H54 (cell line): ENCODE data around the gene HDHD2.
"Not testable (repeated sequence)": the region's sequence is repeated elsewhere in the genome, so short reads cannot be mapped to it uniquely, and the experiment has no call there.

Experiments
- DNase-seq: peaks from one replicate; pipeline ENCODE4 v3.0.0; 2011; ENCODE audit warnings: low spot score, mixed read lengths; ENCODE audit not compliant: insufficient read length
- FAIRE-seq: peaks from 3 replicates; lab custom pipeline; 2011; peaks lifted over from hg19 to GRCh38; lab: Jason Lieb, UNC
- POLR2A ChIP-seq: IDR thresholded peaks from 2 replicates; pipeline ENCODE4 v1.6.1; 2011; ENCODE audit warnings: low read depth, mild to moderate bottlenecking, low read length

HDHD2 gene, protein sequence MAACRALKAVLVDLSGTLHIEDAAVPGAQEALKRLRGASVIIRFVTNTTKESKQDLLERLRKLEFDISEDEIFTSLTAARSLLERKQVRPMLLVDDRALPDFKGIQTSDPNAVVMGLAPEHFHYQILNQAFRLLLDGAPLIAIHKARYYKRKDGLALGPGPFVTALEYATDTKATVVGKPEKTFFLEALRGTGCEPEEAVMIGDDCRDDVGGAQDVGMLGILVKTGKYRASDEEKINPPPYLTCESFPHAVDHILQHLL

DNA sequence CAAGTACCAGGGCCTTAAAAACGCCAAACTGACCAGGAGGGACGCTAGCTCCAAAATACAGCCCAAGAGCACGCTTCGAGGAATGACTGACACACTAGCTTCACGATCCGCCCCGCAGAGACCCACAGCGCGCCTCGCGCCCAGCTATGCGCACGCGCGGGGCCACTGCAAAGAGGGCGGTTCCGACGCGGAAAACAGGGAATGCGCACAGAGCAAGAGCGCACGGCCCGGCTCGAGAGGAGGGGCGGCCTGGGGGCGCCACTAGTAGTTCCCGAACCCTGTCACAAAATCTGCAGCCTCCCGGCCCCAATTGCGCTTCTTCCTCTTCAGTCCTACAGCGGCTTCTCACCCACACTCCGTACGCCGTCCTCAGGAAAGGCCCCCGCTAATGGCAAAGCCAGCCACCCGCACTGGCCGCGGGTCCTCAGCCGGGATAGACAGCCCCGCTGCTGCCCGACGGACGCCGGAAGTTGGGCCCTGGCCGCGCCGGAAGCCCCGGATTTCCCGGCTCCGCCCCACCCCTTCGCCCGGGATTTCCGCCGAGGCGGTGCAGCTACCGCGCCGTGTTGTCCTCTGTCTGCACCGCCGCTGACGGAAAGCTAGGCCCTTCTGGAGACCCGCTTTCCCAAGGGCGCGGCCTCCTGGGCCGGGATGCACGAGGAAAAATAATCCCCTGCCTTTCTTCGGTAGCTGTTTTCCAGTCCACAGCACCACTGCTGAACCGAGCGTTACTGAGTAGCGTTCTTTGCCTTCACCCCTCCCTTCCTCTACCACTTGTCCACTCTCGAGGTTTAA is at the start of gene HDHD2:
TSS of gene HDHD2 (minus strand) at position 472 of the 795 bp plus-strand sequence. CDS start 14,061 bp downstream, outside the sequence.
- no peak for FAIRE-seq
- DNase-seq, result peak; percentile 53
- peak; percentile 81 for TF ChIP-seq POLR2A

DNA sequence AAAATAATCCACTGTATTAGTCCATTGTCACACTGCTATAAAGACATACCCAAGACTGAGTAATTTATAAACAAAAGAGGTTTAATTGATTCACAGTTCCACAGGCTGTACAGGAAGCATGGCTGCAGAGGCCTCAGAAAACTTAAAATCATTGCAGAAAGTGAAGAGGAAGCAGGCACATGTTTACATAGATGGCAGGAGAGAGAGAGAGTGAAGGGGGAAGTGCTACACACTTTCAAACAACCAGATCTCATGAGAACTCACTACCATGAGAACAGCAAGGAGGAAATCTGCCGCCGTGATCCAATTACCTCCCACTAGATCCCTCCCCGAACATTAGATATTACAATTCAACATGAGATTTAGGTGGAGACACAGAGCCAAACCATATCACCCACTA is 45.7 kb upstream of the HDHD2 start:
- FAIRE-seq, DNase-seq: not testable (repeated sequence)

DNA sequence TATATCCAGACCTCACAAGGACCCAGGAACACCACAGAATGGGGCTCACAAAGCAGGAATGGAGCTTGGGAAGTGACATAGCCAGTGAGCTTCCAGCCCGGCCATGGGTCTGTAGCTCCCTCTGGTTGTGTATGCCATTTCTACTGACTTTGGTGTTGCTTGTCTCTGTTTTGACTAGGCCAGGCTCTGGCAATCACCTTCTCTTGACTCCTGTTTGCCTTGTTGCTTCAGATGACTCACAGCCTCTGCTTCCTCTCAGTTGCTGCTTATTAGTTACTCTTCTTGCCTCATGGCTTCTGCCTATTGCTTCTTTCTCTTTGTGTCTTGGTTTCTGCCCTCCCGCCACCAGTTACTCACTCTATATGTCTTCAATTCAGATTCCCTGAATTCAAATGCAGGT is 41.7 kb upstream of the HDHD2 start:
- DNase-seq, result no peak
- TF ChIP-seq POLR2A, result no peak
- FAIRE-seq, result no peak

DNA sequence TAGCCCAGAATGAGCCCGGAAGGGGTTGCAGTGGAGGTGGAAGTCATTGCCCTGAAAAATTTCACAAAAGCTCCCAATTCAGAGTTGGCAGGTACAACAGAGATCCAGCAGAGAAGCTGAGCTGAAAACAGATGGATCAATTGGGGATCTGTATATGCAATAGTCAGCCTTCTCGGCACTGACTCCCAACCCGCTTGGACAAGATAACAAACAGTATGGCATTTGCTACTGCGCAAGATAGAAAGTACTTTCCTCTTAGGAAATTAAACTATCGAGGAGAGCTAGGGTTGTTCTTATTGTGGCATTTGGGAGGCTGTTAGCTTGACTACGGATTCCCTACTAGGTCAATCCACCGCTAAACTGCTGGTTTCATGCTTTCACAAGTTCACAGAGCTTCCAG is 37.4 kb upstream of the HDHD2 start:
- FAIRE-seq, result no peak
- no peak for DNase-seq
- TF ChIP-seq POLR2A, result no peak

DNA sequence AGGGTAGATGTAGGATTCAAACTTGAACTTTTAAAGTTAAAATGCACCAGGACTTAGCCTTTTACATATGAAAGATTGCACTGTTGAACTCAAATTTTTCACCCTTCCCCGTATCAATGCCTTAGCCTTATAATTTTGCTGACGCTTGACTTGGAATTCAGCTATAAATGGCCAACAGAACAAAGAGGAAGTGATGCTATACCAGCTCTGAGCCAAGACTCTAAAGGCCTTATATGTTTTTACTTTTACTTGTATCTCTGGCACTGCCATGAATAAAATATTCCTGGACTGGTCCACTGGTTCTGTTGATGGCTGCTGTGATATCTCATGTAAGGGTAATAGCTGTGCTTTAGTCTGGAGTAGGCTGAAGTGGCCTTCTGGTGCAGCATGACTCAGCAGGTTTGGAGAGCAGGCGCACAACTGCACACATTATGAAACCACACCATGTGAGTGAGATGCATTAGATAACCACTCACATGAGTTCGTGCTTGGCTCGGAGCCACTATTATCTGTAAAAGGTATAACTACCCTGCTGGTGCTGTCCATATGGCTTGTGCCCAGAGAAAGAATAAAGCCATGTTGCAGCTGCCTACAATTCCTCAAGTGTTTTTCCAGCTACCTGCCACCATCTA is 34.2 kb upstream of the HDHD2 start:
- FAIRE-seq, result no peak
- TF ChIP-seq POLR2A, result no peak
- no peak for DNase-seq

DNA sequence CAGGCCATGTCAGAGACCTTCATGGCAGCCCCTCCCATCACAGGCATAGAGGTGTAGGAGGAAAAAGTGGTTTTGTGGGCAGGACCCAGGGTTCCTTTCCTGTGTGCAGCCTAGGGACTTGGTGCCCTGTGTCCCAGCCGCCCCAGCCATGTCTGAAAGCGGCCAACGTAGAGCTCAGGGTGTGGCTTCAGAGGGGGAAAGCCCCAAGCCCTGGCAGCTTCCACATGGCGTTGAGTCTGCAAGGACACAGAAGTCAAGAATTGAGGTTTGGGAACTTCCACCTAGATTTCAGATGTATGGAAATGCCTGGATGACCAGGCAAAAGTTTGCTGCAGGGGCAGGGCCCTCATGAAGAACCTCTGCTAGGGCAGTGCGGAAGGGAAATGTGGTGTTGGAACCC is 31.9 kb upstream of the HDHD2 start:
- not testable (repeated sequence) for DNase-seq, FAIRE-seq

DNA sequence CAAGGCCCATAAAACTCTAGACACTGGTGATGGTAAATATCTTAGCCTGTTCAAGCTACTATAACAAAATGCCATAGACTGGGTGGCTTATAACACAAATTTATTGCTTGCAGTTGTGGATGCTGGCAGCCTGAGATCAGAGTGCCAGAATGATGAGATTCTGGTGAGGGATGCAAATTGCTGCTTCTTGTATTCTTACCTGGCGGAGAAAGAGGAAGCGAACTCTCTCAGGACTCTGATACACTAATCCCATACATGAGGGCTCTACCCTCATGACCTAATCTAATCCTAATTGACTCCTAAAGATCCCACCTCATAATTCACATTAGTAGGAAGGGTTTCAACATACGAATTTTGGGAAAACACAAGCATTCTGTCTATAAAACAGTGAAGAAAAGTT is 30.5 kb upstream of the HDHD2 start:
- FAIRE-seq, result no peak
- no peak for DNase-seq
- no peak for TF ChIP-seq POLR2A

DNA sequence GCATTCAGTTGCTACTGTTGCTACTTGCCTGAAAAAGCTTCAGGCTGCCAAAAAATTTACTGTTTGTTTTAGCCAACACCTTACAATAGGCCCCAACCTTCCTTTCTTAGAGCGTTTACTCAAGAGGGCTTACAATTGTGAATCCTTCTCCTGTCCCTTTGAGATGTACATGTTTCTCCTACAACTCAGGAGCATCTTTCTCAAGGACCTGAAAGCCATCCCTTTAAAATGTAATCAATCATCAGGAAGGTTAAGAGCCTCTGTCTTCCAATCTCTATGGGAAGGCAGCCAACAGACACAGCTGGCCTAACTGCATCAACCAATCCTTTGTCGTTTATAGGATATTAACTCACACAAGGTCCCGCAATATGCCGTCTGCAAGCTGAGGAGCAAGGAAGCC is 29.2 kb upstream of the HDHD2 start:
- no peak for TF ChIP-seq POLR2A
- FAIRE-seq, result no peak
- DNase-seq, result no peak

DNA sequence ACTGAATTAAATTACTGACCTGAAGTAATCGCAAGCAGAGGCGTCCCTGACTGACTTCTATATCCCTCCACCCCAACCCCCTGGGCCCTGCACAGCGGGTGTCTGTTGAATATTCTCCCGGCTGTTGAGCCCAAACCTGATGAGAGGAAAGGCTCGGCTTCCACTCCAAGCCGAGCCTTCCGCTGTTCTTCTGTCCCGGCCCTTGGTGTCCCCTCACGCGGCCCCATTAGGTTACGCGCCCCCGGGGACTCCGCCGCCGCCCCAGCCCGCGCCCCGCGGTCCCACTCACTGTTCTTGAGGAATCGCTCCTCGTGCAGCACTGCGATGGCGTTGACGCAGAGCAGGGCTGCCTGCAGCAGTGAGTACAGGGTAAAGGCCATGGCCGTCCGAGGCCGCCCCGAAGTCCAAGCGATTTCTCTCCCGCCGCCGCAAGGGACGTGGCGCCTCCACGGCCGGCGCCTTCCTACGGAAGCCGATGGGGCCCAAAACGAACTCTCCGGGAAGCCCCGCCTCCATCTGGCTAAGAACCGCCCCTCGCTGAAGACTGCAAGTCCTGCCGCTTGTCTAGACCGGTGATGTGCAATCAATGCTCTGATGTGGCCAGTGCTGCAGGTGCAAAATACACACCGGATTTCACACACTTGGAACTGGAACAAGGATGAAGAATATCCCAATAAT is 25.7 kb upstream of the HDHD2 start, which contains the start of gene IER3IP1:
TSS of gene IER3IP1 (minus strand) at position 467 of the 678 bp plus-strand sequence. CDS start at position 380, 87 bp downstream.
- peak; percentile 82 for TF ChIP-seq POLR2A
- FAIRE-seq (no peak), DNase-seq (peak; percentile 66)

DNA sequence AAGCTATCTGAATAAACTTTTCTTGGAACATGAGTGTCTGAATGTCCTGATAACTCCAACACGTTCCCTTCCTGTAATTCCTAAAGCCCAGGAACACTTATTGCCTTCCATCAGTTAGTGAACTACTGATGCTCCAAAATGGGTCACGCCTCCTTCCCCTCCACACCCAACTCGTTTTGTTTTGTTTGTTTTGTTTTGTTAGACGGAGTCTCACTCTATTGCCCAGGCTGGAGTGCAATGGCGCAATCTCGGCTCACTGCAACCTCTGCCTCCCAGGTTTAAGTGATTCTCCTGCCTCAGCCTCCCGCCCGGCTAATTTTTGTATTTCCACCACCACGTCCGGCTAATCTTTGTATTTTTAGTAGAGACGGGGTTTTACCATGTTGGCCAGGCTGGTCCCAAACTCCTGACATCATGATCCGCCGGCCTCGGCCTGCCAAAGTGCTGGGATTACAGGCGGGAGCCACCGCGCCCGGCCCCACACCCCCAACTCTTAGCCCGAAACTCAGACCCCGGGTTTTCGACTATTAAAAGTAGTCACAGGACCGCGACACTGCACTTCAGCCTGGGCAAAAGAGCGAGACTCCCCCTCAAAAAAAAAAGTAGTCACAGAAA is 25.1 kb upstream of the HDHD2 start:
- no peak for DNase-seq
- no peak for FAIRE-seq

DNA sequence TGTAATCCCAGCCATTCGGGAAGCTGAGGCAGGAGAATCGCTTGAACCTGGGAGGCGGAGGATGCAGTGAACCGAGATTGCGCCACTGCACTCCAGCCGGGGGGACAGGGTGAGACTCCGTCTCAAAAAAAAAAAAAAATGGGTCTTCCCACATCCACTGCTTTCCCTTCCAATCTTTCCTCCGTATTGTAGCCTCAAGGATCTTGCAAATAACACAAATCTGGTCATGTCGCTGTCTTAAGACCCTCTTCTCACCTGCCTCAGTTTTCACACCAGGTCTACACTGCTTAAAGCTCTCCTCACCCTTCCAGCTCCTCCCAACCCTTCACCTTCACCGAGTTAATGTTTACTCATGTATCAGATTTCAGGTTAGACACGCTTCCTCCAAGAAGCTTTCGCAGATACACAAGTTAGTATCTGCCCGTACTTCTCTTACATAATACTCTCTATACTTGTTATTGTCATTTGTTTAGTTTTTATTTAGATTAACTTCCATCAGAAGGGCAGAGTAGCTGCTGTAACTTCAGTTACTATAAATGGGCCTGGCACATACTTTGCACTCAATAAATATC is 24.3 kb upstream of the HDHD2 start:
- TF ChIP-seq POLR2A, result no peak
- FAIRE-seq (no peak), DNase-seq (no peak)

More for the DNA sequence above, 25.1 kb upstream of the HDHD2 start:
- no peak for TF ChIP-seq POLR2A

DNA sequence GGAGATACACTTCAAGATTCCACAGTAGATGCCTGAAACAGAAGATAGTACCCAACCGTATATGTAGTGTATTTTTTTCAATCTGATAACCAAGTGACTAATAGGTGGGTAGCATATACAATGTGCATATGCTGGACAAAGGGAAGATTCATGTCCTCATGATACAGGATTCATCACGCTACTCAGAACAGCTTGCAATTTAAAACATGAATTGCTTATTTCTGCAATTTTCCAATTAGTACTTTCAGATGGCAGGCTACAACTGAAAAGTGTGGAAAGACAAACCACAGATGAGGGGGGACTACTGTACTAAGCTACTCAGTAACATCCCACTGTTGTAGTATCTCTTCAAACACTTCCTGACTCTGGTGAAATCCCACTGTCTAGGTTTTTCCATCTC is 22.2 kb upstream of the HDHD2 start:
- TF ChIP-seq POLR2A, result no peak
- no peak for DNase-seq
- no peak for FAIRE-seq

DNA sequence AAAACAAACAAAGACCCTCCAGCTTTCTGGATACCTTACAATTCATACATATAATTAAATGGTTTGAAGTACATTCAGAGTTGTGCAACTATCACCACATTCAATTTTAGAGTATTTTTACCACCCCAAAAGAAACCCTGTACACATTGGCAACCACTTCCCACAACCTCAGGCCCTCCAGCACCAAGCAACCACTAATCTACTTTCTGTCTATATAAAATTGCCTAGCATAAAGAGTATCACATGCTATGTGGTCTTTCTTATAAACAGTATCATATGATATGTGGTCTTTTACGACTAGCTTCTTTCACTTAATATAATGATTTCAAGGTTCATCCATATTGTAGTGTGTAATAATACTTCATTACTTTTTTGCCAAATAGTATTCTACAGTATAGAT is 18.6 kb upstream of the HDHD2 start:
- TF ChIP-seq POLR2A, result no peak
- DNase-seq, result no peak
- FAIRE-seq, result no peak
